NCI-H2081 (cell line): Measurements from ENCODE around the gene BCL6B.

ENCODE experiments used
- DNase-seq, 2 experiments: peaks; one replicate each; lab custom pipeline; 2025; lab: John Stamatoyannopoulos, UW

The BCL6B gene

GRCh38 chr17:7010523-7010922 is 12.3 kb upstream of the BCL6B start:
- no peak for DNase-seq

DNA sequence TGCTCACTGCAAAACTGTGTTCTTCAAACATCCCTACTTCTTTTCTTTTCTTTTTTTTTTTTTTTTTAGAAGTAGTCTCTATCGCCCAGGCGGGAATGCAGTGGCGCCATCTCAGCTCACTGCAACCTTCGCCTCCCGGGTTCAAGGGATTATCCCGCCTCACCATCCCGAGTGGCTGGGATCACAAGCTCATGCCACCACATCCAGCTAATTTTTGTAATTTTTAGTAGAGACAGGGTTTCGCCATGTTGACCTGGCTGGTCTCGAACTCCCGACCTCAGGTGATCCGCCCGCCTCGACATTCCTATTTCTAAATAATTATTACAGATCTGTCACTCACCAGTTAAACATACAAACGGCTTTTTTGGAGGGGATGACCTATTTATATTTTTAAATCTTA is 11.4 kb upstream of the BCL6B start:
- no peak for DNase-seq

DNA sequence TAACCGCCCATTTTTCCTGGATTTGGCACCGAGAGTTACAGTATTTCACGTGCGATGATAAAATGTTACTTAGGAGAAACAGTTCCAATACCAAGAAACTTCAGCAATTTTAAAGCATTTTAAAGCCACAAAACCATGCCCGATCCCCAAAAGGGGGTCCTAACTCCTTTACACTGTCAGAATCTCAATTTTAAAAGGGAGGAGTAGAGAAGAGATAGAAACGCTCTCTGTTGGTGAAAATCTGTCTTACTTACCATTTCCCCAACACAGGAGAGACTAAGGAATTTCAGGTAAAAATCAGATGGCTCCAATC is 11.0 kb upstream of the BCL6B start:
- no peak for DNase-seq

GRCh38 chr17:7014261-7014994 is 8.4 kb upstream of the BCL6B start:
- peak; percentile 81 to 91 for DNase-seq

DNA sequence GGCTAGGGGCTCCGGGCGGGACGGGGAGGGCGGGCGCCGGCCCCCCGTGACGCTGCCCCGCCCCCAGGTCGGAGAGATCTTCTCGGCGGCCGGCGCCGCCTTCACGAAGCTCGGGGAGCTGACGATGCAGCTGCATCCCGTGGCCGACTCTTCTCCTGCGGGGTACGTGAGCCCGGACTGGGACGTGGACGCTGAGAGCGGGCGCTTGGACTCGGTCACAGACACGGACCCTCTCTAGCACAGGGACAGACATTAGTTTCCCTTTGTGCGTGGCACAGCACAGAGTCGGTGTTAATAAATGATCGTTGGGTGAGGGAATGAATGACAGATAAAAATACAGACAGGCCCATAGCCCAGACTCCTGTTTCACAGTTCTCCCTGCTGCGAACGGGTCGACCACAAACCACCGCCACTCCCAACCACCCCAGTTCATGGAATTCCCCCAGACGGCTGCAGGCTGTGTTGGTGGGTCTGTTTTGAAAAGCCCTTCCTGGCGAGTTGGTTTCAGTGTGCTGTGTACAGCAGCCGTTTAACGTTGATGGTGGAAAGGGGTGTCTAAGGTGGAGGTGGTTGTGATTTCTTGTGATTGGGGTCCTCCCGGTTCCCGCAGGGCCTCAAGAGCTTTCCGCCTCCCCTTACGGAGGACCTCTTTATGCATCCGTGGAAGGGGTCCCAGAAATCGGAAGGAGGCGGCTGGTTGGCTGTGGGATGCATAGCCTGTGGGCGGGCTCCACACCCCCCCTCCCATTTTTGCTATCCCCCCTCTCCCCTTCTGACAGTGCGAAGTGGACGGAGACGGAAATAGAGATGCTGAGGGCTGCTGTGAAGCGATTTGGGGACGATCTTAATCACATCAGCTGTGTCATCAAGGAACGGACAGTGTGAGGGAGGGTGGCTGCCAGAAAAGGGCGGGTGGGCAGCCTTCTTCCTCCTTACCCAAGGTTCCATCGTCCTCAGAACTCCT is 7.6 kb upstream of the BCL6B start:
- DNase-seq: no peak

DNA sequence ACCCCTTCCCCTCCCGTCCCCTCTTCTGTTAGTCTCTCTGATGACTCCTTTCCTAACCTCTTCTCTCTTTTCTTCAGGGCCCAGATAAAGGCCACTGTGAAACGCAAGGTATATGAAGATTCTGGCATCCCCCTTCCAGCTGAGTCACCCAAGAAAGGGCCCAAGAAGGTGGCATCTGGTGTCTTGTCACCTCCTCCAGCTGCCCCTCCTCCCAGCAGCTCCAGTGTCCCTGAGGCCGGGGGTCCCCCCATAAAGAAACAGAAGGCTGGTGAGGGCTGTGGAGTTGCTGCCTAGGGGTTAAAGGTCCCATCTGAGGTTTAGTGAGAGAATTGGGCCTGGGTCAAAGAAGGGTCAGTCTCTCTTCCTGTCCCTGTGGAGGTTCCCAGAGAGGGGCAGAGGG is 6.4 kb upstream of the BCL6B start:
- no peak for DNase-seq

DNA sequence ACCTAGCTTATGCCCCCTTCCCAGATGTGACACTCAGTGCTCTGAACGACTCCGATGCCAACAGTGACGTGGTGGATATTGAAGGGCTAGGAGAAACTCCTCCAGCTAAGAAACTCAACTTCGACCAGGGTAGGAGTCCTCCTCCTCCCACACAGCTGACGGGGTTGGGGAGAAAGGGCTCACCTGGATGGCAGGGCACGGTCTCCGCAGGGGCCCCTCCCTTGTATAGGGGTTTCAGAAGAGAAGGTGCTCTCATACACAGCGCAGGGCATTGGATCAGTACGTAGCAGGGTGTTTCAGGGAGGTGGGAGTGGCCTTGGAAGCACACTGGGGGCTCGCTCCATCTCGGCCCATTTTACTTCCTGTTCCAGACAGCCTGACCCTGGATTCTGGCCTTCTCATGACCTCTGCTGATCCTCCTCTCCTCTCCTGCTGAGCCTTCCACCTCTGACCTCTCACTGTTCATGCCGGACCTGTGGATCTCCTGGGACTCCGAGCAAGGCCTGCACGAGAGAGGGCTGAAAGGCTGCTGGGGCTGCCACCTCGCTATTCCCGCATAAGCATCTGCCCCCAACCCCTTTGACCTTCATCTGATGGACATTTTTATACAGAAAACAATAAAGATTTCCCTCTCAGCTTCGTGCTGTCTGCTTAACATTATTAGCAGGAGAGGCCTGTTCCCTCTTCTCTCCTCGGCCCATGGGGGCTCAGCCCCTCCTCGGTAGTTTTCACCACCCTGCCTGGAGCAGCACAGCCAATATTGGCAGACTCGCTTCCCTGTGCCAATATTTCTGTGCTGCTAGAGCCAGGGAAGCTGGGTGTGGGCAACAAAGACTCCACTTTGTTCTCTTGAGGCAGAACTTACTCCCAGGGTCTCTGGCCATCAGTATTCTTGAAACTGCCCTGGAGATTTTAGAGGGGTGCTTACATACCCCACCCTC is 5.7 kb upstream of the BCL6B start:
- no peak for DNase-seq

DNA sequence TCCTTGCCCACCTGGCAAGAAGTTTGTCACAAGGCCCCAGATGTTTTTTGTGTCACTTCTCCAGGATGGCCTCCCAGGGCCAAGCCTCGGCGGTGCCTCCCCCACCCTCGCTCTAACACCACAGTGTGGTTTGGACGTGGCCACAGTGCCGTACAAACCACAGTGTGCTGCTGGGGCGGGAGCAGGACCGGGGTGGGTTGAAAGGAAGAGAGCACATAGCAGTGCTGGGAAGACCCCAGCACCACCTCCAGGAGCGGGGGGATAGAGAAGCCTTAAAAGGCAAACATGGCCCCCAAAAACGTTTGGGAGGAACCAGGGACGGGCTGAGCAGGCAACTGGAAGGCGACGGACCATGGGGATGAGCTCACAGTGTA is 5.0 kb upstream of the BCL6B start:
- no peak for DNase-seq

DNA sequence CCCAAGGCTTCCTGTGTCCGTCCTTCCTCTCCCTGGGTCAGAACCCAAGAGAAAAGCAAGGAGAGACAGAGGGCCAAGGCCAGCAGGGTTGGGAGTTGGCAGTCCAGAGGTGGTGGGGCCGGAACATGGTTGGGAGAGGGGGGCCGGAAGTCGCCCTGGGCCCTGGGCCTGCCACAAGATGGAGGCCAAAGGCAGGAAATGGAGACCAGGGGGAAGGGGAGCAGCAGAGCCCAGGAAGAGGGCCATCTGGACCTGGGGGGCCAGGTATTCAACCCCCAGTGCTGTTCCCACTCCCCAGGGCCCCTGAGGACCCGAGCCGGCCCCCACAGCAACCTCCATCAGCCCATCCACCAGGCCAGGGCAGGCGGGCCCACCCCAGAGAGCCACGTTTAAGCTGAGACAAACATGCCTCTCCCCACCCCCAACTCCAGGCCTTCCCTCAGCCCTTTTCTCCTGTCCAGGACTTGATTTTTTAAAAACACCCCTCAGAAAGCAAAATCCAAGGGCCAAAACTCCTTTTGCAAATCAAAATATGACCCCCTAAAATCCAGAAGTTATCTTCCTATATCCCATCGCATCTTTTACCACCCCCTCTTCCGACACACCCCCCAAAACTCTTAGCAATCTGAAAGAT is 4.4 kb upstream of the BCL6B start:
- no peak for DNase-seq

DNA sequence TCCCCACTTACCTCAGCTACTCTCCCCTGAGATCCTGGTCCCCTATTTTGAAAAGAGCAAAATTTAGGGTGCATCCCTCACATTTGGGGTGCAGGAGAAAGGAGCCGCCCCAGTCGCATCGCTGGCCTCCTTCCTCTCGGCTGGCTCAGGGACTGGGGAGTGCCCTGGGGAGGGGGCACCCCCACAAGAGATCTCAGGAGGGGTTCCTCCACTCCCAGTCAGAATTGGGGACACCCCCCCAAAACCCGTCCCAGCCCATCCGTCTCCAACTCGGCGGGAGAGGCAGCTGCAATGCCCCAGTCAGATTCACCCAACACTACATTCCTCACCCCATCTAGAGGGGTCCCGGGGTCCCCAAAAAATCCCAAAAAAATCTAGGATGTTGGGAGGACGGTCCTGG is 3.5 kb upstream of the BCL6B start:
- no peak for DNase-seq

DNA sequence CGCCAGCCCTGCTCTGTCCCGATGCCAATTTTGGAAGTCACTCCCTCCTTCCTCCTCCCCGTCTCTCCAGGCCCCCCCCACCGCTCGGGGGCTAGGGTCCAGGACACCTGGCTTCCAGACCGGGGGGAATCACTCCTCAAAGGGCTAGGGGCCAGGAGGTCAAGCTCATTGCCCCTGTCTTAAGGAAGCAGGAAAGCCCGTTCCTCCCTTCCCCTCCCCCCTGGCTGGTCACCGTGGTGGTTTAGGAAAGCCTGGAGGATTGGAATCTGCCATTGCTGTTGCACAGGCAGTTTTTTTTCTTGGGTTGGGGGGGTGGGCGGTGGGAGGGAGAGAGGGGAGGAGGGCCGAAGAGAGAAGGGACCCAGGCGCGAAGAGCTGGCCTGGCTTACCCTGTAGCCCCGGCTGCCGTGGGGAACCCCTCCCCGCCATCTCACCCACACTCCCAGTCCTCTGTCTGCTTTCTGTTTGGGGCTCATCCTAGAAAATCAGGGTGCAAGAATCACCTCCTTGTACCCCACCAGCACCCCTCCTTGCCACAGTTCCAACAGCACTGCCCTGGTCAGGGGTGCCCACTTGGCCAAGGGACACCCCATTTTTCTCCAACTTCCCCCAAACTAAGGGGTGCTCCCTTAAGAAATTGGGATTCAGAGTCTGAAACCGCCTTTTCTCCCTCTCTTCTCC is 2.9 kb upstream of the BCL6B start:
- peak in 1 of 2 experiments; percentile 33 for DNase-seq

GRCh38 chr17:7020894-7021664 is 1.8 kb upstream of the BCL6B start:
- no peak for DNase-seq

DNA sequence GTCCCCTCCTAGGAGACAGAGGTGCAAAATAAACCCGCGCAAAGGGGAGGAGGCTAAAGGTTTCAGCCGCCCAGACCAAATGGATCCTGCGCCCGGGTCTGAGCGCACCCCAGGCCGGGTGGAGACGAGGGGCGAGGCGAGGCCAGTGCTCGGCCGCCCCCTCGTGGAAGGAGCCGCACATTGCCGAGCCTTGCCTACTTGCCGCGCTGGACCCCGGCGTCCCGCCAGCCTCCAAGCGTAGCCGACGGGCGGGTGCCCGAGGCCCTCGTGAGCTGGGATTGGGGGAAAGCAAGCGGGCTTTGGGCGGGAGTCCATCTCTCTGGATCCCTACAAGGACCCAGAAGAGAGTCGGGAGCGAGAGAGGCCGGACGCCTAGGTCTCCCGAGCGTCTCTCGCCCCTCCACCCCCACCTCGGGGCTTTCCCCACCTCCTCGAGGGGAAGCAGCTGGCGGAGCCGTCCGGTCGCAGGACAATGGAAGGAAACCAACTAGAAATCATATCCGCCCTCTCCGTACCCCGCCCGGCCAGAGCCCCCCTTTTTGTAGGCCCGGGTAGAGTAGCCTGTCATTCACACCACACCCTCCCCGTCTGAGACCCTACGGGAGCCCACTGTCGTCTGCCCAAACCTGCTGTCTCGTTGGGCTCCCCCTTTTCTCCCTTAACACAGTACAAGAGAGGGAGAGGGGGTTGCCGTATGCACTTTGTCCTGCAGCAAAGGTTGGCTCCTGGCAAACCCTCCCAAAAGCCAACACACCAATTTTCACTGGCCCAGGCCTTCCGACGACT is 664 bp upstream of the BCL6B start:
- peak; percentile 43 to 58 for DNase-seq

- peak; percentile 50 to 63 for DNase-seq
Measured at GRCh38 chr17:7023576-7024401, 939 bp downstream of the BCL6B start.

- DNase-seq: no peak
Measured at GRCh38 chr17:7024402-7024785, 1.5 kb downstream of the BCL6B start.

DNA sequence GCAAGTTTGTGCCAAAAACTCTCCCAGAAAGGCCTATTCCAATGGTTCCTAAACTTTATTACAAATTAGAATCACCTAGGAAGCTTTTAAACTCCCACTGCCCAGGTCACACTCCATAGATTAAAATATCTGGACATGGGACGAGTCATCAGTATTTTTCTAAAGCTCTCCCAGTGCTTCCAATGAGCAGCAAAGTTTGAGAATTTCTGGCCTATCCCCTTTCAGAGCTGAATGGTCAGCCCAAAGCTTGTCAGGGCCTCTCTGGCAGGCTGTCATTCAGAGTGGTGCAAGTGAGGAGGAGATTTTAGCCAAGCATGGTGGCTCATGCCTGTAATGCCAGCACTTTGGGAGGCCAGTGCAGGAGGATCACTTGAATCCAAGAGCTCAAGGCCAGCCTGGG is 2.4 kb downstream of the BCL6B start:
- no peak for DNase-seq

GRCh38 chr17:7026471-7027115 is 3.7 kb downstream of the BCL6B start:
- no peak for DNase-seq

GRCh38 chr17:7027335-7027734 is 4.5 kb downstream of the BCL6B start:
- DNase-seq: no peak
